PC-9 (cell line): ENCODE results near the gene PIK3C3. TPM values are rescaled to one million over a fixed set of nuclear protein-coding genes. Genes with fewer than 3 reads are reported as not detected.

ENCODE experiments used
- BruUV-seq: library from RNA; stranded (reverse); fragments of 400-500 nt; replicated peaks from 2 replicates; lab custom pipeline; 2021; lab: Mats Ljungman, UMichigan
- CTCF ChIA-PET: fragments of 300-600 bp; sonication (Branson Sonifier 250); formaldehyde crosslinking; loops from one replicate; lab custom pipeline; 2022; ENCODE audit warnings: antibody characterized with exemption; lab: Charles Lee
- POLR2A ChIA-PET: fragments of 300-600 bp; sonication (Branson Sonifier 250); formaldehyde crosslinking; loops from one replicate; lab custom pipeline; 2022; ENCODE audit warnings: antibody characterized with exemption; ENCODE audit not compliant: unreplicated experiment; lab: Charles Lee
- DNase-seq, 2 experiments: peaks; one replicate each; pipeline versions ENCODE4 v3.0.0 to v3.0.0-alpha.2; 2015 to 2022; ENCODE audit warnings: mixed read lengths in 1 of 2
- H2AFZ ChIP-seq: fragments of 200-600 bp; sonication (generic); 2 replicates; pipeline ENCODE4 v1.8.1; 2017; ENCODE audit warnings: antibody characterized with exemption
- H3F3A ChIP-seq: fragments of 200-600 bp; sonication (generic); 2 replicates; pipeline ENCODE4 v1.8.1; 2017; ENCODE audit warnings: antibody characterized with exemption, mild to moderate bottlenecking, low read depth; ENCODE audit not compliant: insufficient read depth
- H3K27ac ChIP-seq: fragments of 200-600 bp; sonication (generic); 2 replicates; pipeline ENCODE4 v1.6.1; 2016; ENCODE audit warnings: mixed run types
- H3K27me3 ChIP-seq: fragments of 200-600 bp; sonication (generic); 2 replicates; pipeline ENCODE4 v1.6.1; 2016; ENCODE audit warnings: low read depth, mixed run types; ENCODE audit not compliant: insufficient read depth
- H3K36me3 ChIP-seq: fragments of 200-600 bp; sonication (generic); 2 replicates; pipeline ENCODE4 v1.6.1; 2016; ENCODE audit warnings: low read depth, mixed run types
- H3K4me1 ChIP-seq: fragments of 200-600 bp; sonication (generic); replicated peaks from 2 replicates; pipeline ENCODE4 v1.6.1; 2016; ENCODE audit warnings: mixed run types; ENCODE audit not compliant: insufficient read depth
- H3K4me2 ChIP-seq: fragments of 200-600 bp; sonication (generic); 2 replicates; pipeline ENCODE4 v1.6.1; 2017; ENCODE audit warnings: mixed run types
- H3K4me3 ChIP-seq: fragments of 200-600 bp; sonication (generic); 2 replicates; pipeline ENCODE4 v1.6.1; 2016; ENCODE audit warnings: mixed run types
- H3K79me2 ChIP-seq: fragments of 200-600 bp; sonication (generic); 2 replicates; pipeline ENCODE4 v1.6.1; 2017; ENCODE audit warnings: low read depth, mixed run types
- H3K9me2 ChIP-seq: fragments of 200-600 bp; sonication (generic); 2 replicates; pipeline ENCODE4 v1.8.1; 2017; ENCODE audit warnings: mild to moderate bottlenecking; ENCODE audit not compliant: insufficient read depth
- H3K9me3 ChIP-seq: fragments of 200-600 bp; sonication (generic); 2 replicates; pipeline ENCODE4 v1.8.1; 2016; ENCODE audit warnings: low read depth; ENCODE audit not compliant: insufficient read depth
- H4K20me1 ChIP-seq: fragments of 200-600 bp; sonication (generic); 2 replicates; pipeline ENCODE4 v1.8.1; 2017; ENCODE audit not compliant: insufficient read depth
- CTCF ChIP-seq: fragments of 200-600 bp; sonication (generic); conservative IDR thresholded peaks from 2 replicates; pipeline ENCODE4 v1.6.1; 2017; ENCODE audit warnings: mixed run types, antibody characterized with exemption, mild to moderate bottlenecking, moderate library complexity
- EZH2 ChIP-seq: fragments of 200-600 bp; sonication (generic); IDR thresholded peaks from 2 replicates; pipeline ENCODE4 v1.8.0; 2017; ENCODE audit warnings: antibody characterized with exemption, low read depth
- intact Hi-C: fragments of 100-400 bp; cut with micrococcal nuclease; formaldehyde crosslinking; loops from one replicate; pipeline ENCODE4 v1.10.0; 2022; ENCODE audit not compliant: unreplicated experiment
- total RNA-seq: library from RNA; stranded (reverse); gene quantifications from 2 replicates; pipeline ENCODE4 v1.2.3, GENCODE V29; 2021

Gene PIK3C3
- total RNA-seq, 1 experiment from 2014 or later, result 31.4 TPM

DNA sequence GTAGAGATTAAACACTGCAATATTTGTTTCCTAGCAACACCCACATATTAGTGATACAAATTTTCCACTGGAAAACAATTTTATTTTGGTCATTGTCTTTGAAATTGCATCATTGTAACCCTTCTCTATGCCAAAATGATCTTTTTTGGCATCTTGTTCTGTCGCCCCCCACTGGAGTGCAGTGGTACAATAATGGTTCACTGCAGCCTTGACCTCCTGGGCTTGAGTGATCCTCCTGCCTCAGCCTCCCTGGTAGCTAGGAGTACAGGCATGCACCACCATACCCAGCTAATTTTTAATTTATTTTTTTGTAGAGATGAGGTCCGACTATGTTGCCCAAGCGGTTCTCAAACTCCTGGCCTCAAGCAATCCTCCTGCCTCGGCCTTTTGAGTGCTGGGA, 117.4 kb downstream of the PIK3C3 start:
- Histone ChIP-seq H3K4me3 (no peak overlapping the region), H3K27me3 (no peaks in the 10 kb centered on the region), H4K20me1 (no peaks in the 10 kb centered on the region), H3K4me1 (no peaks in the 10 kb centered on the region), H3K9me2 (no peaks in the 10 kb centered on the region), H3K9me3 (no peaks in the 10 kb centered on the region), H3K4me2 (no peak overlapping the region), H3K36me3 (no peaks in the 10 kb centered on the region), H3K27ac (no peak overlapping the region), H3F3A (no peaks in the 10 kb centered on the region), H3K79me2 (no peaks in the 10 kb centered on the region), H2AFZ (no peak overlapping the region)
- DNase-seq, result no peak
- ChIA-PET CTCF (no interaction called here), POLR2A (no interaction called here)
- TF ChIP-seq CTCF (no peak), EZH2 (no peak)
- BruUV-seq, result no TSS peak
- intact Hi-C loops, result no loop called here

DNA sequence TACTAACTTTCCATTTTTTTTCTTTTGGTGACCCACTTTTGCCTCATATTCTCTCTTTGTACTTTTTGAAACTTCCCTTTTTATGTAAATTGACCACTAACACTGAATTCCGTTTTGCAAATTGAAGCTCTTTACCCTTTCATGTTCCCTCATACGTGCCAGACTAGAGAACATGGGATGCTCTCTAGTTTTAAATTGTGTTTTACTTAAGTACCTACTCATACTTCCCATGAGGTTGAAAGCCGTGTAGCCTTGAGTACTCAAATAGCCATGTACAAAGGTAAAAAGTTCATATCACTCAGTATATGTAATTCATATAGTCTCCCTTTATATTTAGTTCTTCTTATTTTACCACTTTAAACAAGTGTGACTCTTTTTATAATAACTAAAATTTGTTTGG, 119.7 kb downstream of the PIK3C3 start:
- no TSS peak for BruUV-seq
- TF ChIP-seq EZH2 (no peak), CTCF (no peak)
- H3K27ac ChIP-seq, result no peak overlapping the region
- H3K4me2 ChIP-seq, result no peak overlapping the region
- POLR2A ChIA-PET, result no interaction called here
- no peaks in the 10 kb centered on the region for H3K9me2 ChIP-seq
- no peak overlapping the region for H2AFZ ChIP-seq
- H3F3A ChIP-seq, result no peaks in the 10 kb centered on the region
- intact Hi-C loops, result no loop called here
- H3K9me3 ChIP-seq, result no peaks in the 10 kb centered on the region
- no peaks in the 10 kb centered on the region for H4K20me1 ChIP-seq
- no peaks in the 10 kb centered on the region for H3K36me3 ChIP-seq
- H3K27me3 ChIP-seq, result no peaks in the 10 kb centered on the region
- no peak overlapping the region for H3K4me3 ChIP-seq
- no peaks in the 10 kb centered on the region for H3K79me2 ChIP-seq
- CTCF ChIA-PET, result no interaction called here
- H3K4me1 ChIP-seq, result no peaks in the 10 kb centered on the region
- no peak for DNase-seq

- no peaks in the 10 kb centered on the region for H3K9me3 ChIP-seq
- H3K27me3 ChIP-seq, result no peaks in the 10 kb centered on the region
- no peak overlapping the region for H2AFZ ChIP-seq
- no peaks in the 10 kb centered on the region for H3K9me2 ChIP-seq
- H3K27ac ChIP-seq, result no peak overlapping the region
- POLR2A ChIA-PET, result no interaction called here
- intact Hi-C loops, result no loop called here
- TF ChIP-seq EZH2 (no peak), CTCF (no peak)
- no peaks in the 10 kb centered on the region for H3F3A ChIP-seq
- H3K4me1 ChIP-seq, result no peaks in the 10 kb centered on the region
- no peak for DNase-seq
- no TSS peak for BruUV-seq
- H4K20me1 ChIP-seq, result no peaks in the 10 kb centered on the region
- H3K36me3 ChIP-seq, result no peaks in the 10 kb centered on the region
- no peaks in the 10 kb centered on the region for H3K79me2 ChIP-seq
- CTCF ChIA-PET, result no interaction called here
- no peak overlapping the region for H3K4me2 ChIP-seq
- no peak overlapping the region for H3K4me3 ChIP-seq
Observed at GRCh38 chr18:42078711-42079110, 123.7 kb downstream of the PIK3C3 start.
